ENCODE measurements around the gene FAM131A. TPM values are rescaled to one million over a fixed set of nuclear protein-coding genes. Genes with fewer than 3 reads are reported as not detected.
A peak's percentile ranks its signal among the peaks of the same experiment; 100 is the strongest.

Gene FAM131A
- total RNA-seq, 4 donors from 2014 or later: 14.7 to 27.1 (median 18.8) TPM

DNA sequence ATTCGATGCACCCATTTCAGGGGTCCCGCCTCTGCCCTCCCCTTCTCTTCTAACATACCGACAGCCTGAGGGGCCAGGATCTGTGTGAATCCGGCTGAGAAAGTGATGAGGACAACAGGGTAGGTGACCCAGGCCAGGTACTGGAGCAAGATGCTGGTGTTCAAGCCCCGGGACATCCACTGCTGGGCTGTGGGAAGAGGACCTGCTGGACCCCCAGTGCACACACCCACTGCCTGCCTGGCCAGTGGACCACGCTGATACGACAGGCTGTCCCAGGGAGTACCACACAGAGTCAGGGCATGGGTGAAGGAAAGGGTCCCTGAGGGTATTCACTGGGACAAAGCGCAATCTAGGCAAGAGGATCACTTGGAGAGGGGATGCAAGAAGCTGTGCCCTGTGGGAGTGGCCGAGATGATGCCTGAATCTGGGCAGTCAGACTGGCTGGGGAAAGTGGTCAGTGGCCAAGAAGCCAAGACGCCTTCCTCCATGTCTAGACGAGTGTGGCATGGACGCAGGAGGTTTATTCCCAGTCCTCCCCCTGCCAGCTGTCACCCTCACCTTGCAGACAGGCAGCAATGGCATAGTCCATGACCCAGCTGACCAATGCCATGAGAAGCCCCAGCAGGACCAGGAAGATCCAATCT is 20.8 kb downstream of the FAM131A start:
- H3K36me3 ChIP-seq: no peaks in the 10 kb centered on the region
- in situ Hi-C loops (cut with MboI; ENCODE audit: low sequenced_read_pairs in 4 of 4): loop anchor here in 3 of 4 donors (25.0 kb wide), 3 partner anchors 404 to 454 kb away; partner anchors contain the start of gene VPS8 (in 1 of the 3)
- intact Hi-C loops (cut with DNase I; ENCODE audit: low total_unique reads): no loop called here
- no peak overlapping the region for H3K4me3 ChIP-seq
- ATAC-seq: no peak
- TF ChIP-seq CTCF (IDR thresholded peaks at IDR 0.05 in 4 of 5, conservative IDR thresholded peaks at IDR 0.05 in 1 of 5) (no peak), POLR2A (IDR thresholded peaks at IDR 0.05) (no peak)
- H3K27ac ChIP-seq: no peak overlapping the region
- no peaks in the 10 kb centered on the region for H3K9me3 ChIP-seq
- DNase-seq: no peak
- no peaks in the 10 kb centered on the region for H3K27me3 ChIP-seq
- H3K4me1 ChIP-seq: peaks cover 4 to 14% of the 10 kb centered on the region in 2 donors

GRCh38 chr3:184358921-184359350 is 21.5 kb downstream of the FAM131A start:
- ATAC-seq: no peak
- in situ Hi-C loops (cut with MboI; ENCODE audit: low sequenced_read_pairs in 4 of 4): loop anchor here in 3 of 4 donors (25.0 kb wide), 3 partner anchors 403 to 453 kb away; partner anchors contain the start of gene VPS8 (in 1 of the 3)
- intact Hi-C loops (cut with DNase I; ENCODE audit: low total_unique reads): no loop called here

GRCh38 chr3:184359610-184360009 is 22.2 kb downstream of the FAM131A start:
- no peak overlapping the region for H3K4me3 ChIP-seq
- H3K9me3 ChIP-seq: no peaks in the 10 kb centered on the region
- in situ Hi-C loops (cut with MboI; ENCODE audit: low sequenced_read_pairs in 4 of 4) (loop anchor here in 3 of 4 donors (25.0 kb wide), 3 partner anchors 403 to 453 kb away; partner anchors contain the start of gene VPS8 (in 1 of the 3)), intact Hi-C loops (cut with DNase I; ENCODE audit: low total_unique reads) (loop anchor here (5.0 to 10.0 kb wide), 2 partner anchors 172 to 415 kb away; partner anchors contain the start of gene ABCF3)
- H3K27ac ChIP-seq: no peak overlapping the region
- no peaks in the 10 kb centered on the region for H3K27me3 ChIP-seq
- H3K36me3 ChIP-seq: no peaks in the 10 kb centered on the region
- no peak for ATAC-seq
- TF ChIP-seq POLR2A (IDR thresholded peaks at IDR 0.05): no peak
- no peak for TF ChIP-seq CTCF (IDR thresholded peaks at IDR 0.05 in 4 of 5, conservative IDR thresholded peaks at IDR 0.05 in 1 of 5)
- peaks cover 14 to 23% of the 10 kb centered on the region in 2 donors for H3K4me1 ChIP-seq
- DNase-seq: no peak

More at GRCh38 chr3:184358921-184359350, 21.5 kb downstream of the FAM131A start:
- H3K27ac ChIP-seq: no peak overlapping the region
- no peaks in the 10 kb centered on the region for H3K9me3 ChIP-seq
- TF ChIP-seq CTCF (IDR thresholded peaks at IDR 0.05 in 4 of 5, conservative IDR thresholded peaks at IDR 0.05 in 1 of 5) (no peak), POLR2A (IDR thresholded peaks at IDR 0.05) (no peak)
- H3K27me3 ChIP-seq: no peaks in the 10 kb centered on the region
- H3K36me3 ChIP-seq: no peaks in the 10 kb centered on the region
- H3K4me3 ChIP-seq: no peak overlapping the region
- peaks cover 8 to 20% of the 10 kb centered on the region in 2 donors for H3K4me1 ChIP-seq
- no peak for DNase-seq

DNA sequence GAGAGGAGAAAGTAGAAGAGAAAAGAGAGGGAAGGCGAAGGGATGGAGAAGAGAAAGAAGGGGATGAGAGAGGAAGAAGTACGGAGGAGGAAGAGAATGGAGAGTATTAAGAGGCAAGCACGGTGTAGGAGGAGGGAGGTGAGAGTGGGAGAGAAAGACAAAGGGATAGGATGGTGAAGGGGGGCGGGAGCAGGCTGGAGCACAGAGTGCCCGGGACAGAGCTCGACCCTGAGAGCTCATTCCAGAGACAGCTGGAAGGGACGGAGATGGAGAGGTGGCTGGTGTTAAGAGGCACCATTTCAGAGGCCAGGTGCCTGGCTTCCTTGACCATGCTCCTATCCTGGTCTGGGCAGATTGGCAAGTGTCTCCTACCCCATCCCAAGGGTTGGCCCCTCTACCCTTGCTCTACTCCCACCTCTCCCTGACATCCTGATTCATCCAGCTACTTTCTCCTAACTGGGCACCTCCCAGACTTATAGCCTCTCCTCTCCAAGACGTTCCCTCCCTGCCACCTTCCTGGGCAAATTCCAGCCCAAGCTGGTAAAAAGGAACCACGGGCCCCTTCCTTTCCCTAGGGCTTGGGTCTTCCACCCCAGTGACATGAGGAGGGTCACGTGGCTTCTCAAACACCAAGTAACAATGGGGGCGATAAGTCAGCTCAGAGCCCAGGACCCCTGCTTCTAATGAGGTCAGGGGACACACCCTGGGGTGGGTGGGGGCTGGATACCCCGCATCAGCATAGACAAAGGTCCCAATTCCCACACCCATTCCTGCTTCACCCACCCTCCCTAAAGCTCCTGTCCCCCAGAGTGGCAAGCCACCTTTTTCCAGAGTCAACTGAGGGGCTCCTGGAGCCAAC is 22.9 kb downstream of the FAM131A start:
- TF ChIP-seq POLR2A (IDR thresholded peaks at IDR 0.05) (no peak), CTCF (IDR thresholded peaks at IDR 0.05 in 4 of 5, conservative IDR thresholded peaks at IDR 0.05 in 1 of 5) (no peak)
- peak overlapping the region; percentile 58 to 94 (median 76) for H3K4me3 ChIP-seq
- H3K9me3 ChIP-seq: no peaks in the 10 kb centered on the region
- intact Hi-C loops (cut with DNase I; ENCODE audit: low total_unique reads): loop anchor here (5.0 to 10.0 kb wide), 2 partner anchors 173 to 415 kb away; partner anchors contain the start of gene ABCF3
- H3K4me1 ChIP-seq: peaks cover 17 to 23% of the 10 kb centered on the region in 2 donors
- H3K27me3 ChIP-seq: no peaks in the 10 kb centered on the region
- no peak for ATAC-seq
- H3K36me3 ChIP-seq: peaks cover 0 to 6% of the 10 kb centered on the region in 2 donors
- DNase-seq: no peak
- in situ Hi-C loops (cut with MboI; ENCODE audit: low sequenced_read_pairs in 4 of 4): loop anchor here in 3 of 4 donors (25.0 kb wide), 3 partner anchors 402 to 452 kb away; partner anchors contain the start of gene VPS8 (in 1 of the 3)
- H3K27ac ChIP-seq: no peak overlapping the region

Measured in gastrocnemius medialis (tissue), 4 donors.